HG03159 (cell line): ENCODE measurements around the gene IFNA7.
"Not testable (repeated sequence)": the region's sequence is repeated elsewhere in the genome, so short reads cannot be mapped to it uniquely, and the experiment has no call there.

Experiments
- ATAC-seq: cut with Tn5 transposase; IDR thresholded peaks from one replicate; pipeline ENCODE4 v1.9.1; 2021; ENCODE audit warnings: mild to moderate bottlenecking, moderate library complexity; ENCODE audit not compliant: unreplicated experiment

IFNA7 gene

DNA sequence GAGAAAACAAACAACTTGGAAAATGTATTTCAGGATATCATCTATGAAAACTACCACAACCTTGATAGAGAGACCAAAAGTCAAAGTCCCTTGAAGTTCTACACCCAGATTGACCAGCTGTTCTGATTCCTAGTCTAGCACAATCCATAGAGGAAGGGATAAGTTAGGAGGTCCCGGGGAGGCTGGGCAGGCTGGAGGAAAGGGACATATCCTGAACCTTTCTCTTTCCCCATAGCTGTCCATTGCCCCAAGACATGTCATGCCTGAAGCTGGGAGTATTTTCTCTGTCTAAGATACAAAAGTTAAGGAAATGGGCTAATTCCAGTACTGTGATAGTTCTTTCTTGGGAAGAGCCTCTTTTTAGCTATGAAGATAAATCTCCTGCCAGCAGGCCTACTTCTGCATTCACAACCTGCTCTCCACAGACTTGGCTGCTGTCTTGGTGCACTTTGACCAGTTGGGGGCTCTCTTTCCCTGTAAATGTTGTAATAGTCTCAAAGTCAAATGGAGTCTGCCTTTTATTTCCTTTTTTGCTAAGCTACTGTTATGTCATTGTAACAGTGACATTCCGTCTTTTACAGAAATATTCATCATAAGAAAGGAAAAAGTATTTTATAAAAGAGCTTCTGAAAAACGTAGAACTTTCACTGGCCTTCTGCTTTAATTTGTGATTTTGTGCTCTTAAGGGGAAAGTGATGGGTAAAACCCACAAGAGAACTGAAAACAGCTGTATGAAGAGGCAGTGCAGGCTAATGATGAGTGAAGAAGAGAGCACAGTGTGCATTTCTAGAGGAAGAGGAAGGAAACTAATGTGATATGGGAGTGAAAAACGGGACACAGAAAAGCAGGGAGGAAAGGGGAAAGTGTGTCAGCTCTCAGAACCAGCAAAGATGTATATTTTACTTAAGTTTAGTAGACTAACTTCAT lies 18.9 kb downstream of the IFNA7 start:
- ATAC-seq, result peak; percentile 98

GRCh38 chr9:21174671-21175070 lies 27.3 kb downstream of the IFNA7 start:
- ATAC-seq, result no peak

DNA sequence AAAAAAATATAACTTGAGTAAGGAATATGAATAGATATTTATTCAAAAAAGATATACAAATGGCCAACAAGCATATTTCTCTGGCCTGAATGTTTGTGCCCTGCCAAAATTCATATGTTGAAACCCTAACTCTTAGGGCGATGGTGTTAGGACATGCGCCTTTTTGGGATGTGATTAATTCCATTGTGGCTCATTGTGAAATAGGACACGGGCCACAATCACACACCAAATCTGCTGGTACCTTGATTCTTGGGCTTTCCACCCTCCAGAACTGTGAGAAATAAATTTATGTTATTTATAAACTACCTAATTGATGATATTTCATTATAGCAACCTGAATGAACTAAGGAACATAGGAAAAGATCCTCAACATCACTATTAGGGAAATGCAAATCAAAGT lies 29.8 kb downstream of the IFNA7 start:
- no peak for ATAC-seq

DNA sequence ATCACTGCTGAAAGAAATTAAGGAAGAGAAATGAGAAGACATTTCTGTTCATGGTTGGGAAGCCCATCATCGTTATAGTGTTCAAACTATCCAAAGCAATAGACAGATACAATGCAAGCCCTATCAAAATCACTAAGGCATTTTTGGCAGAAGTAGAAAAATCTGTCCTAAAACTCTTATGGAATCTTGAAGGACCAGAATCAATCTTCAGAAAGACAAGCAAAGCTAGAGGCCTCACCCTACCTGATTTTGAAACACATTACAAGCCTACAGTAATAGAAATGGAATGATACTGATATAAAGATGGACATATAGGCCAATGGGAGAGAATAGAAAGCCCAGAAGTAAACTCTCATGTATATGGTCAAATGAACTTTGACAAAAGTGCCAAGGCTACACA lies 30.7 kb downstream of the IFNA7 start:
- ATAC-seq, result no peak

DNA sequence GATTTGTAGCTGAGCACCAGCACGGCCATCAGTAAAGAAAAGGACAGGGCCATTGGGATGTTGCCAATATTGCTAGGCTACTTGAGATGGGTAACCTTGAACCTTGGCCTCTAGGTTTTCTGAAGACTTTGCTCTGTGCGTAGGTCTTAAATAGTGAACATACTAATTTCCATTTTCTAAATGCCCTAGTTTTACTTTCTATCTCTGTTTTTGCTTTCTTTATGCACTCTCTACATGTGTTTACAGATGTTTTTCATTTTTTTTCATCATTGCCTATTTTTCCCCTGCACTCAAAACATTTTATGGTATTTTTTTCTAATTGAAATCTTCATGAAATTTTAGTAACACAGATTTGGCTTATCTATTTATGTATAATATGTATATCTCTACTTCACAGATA lies 35.4 kb downstream of the IFNA7 start, which contains the start of gene IFNA21:
IFNA21 (minus strand) TSS at position 101 of the 400 bp plus-strand sequence; CDS start at position 53, 48 bp downstream.
- not testable (repeated sequence) for ATAC-seq

DNA sequence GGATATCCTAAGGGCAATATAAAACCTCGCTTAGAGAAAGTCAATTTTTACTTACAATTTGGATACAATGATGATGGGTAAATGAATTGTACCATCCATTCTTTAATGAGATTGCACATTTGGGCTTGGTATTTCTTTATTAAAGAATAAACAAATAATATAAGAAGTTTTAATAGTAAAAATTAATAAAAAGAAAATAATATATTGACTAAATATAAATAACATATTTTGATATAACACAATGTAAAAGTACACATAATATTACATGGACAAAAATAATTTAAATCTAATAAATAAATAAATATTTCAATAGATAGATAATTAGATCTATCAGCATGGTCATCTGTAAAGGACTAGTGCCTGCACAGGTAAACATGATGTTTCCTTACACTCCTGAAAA lies 36.5 kb downstream of the IFNA7 start:
- ATAC-seq, result no peak

DNA sequence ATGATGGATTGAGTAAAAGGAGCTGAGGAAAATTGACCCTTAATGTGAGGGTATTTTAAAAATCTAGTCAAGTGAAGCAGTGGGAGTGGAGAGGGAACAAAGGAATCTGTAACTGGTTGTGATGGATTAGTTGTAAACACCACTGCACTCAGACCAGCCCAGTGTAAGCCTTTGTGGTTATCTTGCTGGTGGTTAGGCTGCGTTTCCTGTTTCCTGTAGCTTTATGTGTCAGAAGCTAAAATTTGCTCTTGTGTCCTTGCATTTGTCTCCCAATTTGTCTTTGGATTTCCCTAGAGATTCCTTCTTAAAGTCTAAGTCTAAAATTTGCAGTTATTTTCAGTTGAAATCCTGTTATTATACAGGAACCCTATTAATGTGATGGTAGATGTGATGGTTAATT lies 41.8 kb downstream of the IFNA7 start:
- peak; percentile 86 for ATAC-seq

GRCh38 chr9:21155501-21155900 lies 46.5 kb downstream of the IFNA7 start:
- ATAC-seq, result no peak

GRCh38 chr9:21154018-21154608 lies 47.9 kb downstream of the IFNA7 start:
- peak; percentile 88 for ATAC-seq

DNA sequence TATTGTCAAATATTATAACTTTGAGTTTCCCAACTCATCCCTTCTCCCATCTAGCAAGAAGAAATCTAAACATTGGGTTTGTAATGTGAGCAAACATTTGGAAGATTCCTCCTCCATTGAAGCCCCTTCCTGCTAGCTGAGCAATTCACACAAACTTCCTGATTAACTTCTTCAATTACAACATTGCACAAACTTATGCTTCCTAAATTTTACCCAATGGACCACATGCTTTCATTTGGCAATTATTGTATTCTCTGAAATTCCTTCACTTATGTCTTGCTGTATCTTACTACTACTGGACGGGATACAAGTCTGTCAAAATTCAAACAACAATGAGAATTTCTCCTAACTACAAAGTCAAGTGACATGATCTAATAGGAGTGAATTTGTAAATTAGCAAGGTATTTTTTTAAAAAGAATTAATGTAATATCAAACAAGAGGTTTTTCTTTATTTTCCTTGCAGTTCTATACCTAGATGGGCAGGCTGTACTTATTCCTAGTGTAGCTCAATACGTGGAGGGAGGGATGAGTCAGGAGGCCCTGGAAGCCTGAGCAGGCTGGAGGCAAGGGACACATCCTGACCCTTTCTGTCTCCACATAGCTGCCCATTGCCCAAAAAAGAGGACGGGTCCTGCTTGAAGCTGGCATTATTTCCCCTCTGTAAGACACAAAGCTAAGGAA lies 48.5 kb downstream of the IFNA7 start:
- ATAC-seq, result peak; percentile 23
